MG63 (cell line): ENCODE measurements around the gene CYB5R3. TPM values are rescaled to one million over a fixed set of nuclear protein-coding genes. Genes with fewer than 3 reads are reported as not detected.

Experiments
- DNase-seq: peaks from one replicate; pipeline ENCODE4 v3.0.0-alpha.2; 2020
- H3K27me3 ChIP-seq: fragments of 250-450 bp; sonication (Bioruptor Pico); 2 replicates; pipeline ENCODE4 v1.5.1; 2020; ENCODE audit warnings: mild to moderate bottlenecking, moderate library complexity
- H3K36me3 ChIP-seq: fragments of 250-450 bp; sonication (Bioruptor Pico); 2 replicates; pipeline ENCODE4 v1.5.1; 2020; ENCODE audit warnings: mild to moderate bottlenecking, moderate library complexity
- H3K4me3 ChIP-seq: fragments of 250-450 bp; sonication (Bioruptor Pico); 2 replicates; pipeline ENCODE4 v1.5.1; 2020; ENCODE audit warnings: mild to moderate bottlenecking, moderate library complexity
- H3K9me3 ChIP-seq: fragments of 250-450 bp; sonication (Bioruptor Pico); 2 replicates; pipeline ENCODE4 v1.5.1; 2020; ENCODE audit warnings: mild to moderate bottlenecking, moderate library complexity
- total RNA-seq: library from RNA; depleted of rRNA; stranded (reverse); fragments of >200 nt; shearing (Covaris generic); gene quantifications from 2 replicates; pipeline ENCODE4 v1.2.3, GENCODE V29; 2014; ENCODE audit warnings: low replicate concordance; rRNA removed

Gene CYB5R3
- total RNA-seq: 48.3 and 76.3 TPM in 2 replicates

DNA sequence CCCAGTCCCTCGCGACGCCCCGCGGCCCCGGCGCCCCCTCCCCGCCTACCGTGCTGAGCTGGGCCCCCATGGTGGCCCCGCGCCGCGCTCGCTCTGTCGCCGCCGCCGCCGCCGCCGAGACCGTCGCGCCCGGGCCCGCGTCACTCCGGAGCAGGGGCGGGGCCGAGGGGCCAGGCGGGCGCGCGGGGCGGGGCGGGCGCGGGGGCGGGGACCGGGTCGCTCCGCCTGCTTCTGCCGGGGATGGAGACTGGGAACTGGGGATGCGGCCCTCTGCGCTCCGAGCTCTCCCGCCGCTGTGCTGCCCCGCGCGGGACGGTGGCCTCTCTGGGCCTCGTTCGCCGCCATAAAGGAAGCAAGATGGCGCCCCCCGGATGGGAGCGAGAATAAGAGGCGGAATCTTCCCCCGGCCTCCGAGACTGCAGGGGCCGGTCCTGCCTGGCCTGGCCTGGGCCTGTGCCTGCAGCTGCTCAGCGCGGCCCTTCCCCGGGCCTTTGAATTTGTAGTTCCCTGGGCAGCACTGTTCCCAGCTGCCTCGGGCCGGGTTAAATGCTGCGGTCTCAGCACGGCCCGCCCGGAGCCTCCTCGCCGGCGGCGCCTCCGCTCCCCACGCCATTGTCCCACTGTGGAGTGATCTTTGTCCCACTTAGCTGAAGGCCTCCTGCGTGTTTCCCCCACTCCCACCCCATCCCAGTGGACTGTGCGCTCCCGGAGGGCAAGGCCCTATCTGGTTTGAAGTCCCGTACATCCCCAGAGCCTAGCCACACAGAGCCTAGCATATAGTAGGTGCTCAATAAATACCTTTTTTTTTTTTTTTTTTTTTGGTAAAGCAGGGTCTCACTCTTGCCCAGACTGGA lies at the start of gene CYB5R3:
CYB5R3 (minus strand) TSS at position 147 of the 854 bp plus-strand sequence; CDS start at position 70, 77 bp downstream.
- Histone ChIP-seq H3K4me3 (peak within 1 kb of the TSS; percentile 82), H3K9me3 (no peaks in the 10 kb centered on the region), H3K36me3 (peaks cover 7% of the 10 kb centered on the region), H3K27me3 (no peaks in the 10 kb centered on the region)
- peak; percentile 87 for DNase-seq

DNA sequence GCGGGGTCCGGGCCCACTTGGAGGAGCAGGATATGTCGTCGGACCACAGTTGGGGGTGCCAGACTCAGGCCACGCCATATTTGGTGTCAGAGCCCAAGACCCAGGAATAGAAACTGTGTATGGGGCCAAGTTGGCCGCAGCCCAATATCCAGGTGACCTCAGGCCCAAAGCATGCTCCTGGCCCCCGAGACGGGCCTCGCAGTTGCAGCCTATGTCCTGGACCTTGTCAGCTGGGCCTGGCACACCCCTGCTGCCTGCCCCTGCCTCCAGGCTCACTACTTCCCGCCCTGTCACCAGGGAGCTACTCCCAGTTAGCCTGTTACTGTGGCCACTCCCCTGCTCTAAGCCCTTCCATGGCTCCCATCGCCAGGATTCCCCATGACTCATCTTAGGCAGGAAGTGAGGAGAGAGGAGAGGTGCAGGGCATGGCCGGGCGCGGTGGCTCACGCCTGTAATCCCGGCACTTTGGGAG lies 48.4 kb upstream of the CYB5R3 start:
- peaks cover 17% of the 10 kb centered on the region for H3K36me3 ChIP-seq
- peak; percentile 96 for DNase-seq
- no peak overlapping the region for H3K4me3 ChIP-seq
- H3K27me3 ChIP-seq: no peaks in the 10 kb centered on the region
- H3K9me3 ChIP-seq: no peaks in the 10 kb centered on the region

DNA sequence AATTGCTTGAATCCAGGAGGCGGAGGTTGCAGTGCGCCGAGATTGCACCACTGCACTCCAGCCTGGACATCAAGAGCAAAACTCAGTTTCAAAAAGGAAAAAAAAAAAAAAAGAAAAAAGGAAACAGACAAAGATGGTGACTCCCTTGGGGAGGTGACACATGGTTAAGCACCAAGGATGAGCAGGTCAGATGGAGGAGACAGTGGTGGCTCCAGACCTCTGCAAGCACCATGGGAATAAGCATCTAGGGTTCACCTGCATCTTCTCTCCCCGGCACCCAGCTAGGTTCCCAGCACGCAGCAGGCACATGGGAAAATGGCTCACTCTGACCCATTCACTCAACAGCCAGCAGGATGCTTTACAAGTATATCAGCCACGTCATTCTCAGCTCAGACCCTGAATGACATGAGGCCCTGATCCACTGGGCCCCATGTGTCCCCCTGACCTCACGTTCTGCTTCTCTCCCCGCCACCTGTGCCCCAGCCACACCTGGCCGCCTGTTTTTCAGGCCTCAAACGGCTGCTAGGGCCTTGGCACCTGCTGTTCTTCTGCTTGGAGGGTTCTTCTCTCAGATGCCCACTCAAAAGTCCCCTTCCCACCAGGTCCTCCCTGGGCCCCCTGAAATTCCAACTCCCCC lies 47.3 kb upstream of the CYB5R3 start:
- Histone ChIP-seq H3K36me3 (peaks cover 17% of the 10 kb centered on the region), H3K4me3 (no peak overlapping the region), H3K27me3 (no peaks in the 10 kb centered on the region), H3K9me3 (no peaks in the 10 kb centered on the region)
- DNase-seq: no peak

DNA sequence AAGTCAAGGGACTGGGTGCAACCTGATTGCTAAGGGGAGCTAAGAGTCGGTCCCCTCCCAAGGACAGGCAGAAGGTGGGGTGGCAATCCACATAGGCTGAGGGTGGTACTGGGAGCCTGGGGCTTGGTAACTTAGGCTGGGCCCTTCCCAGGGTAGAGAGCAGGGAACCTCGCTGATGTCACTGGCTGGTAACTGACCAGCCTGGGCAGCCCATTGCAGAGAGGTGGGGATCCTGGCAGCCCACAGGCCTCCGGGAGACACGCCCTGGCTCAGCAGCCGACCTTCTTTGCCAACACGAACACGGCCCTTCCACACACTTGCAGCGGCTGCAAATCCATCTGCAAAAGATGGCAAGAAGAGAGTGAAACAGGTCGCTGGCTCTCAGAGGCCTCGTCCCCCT lies 46.1 kb upstream of the CYB5R3 start:
- Histone ChIP-seq H3K36me3 (peaks cover 24% of the 10 kb centered on the region), H3K9me3 (no peaks in the 10 kb centered on the region), H3K27me3 (no peaks in the 10 kb centered on the region), H3K4me3 (no peak overlapping the region)
- DNase-seq: peak; percentile 85

DNA sequence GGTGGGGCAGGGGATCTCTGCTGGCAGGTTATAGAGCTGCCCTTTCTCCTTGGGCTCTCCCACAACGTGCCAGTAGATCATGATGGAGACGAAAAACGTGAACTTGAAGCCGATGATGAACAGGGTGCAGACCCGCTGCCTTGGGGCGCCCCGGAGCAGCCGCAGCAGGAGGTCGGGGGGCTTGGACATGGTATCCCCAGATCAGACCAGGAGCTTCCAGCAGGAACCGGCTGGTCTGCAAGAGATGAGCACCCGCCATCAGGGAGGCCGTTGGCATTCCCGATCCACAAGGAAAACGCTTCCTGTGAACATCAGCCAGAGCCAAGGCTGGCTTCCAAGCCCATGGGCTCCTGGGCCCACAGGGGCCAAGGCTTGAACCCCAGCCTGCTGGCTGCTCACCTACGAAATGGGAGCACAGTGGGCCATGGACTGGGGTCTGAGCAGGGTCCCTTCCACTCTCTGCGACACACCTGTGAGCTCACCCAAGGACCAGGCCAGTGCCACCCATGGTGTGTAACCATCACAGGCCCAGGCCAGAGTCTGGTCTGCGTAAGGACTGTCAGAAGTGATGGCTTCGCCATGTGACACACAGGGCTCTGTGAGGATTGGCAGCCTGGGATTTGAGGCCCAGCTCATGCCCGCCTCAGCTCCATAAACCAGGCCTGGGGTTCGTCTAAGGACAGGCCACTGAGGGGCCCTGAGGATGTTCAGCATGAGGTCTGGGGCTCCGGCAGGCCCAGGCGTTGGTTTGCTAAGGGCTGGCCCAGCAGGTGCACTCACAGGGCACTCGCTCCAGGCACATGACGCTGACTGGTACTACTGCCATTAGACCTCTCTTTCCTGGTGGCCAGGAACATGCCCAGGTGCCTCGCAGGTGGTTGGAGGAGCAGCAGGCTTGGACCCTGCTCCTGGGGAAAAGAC lies 44.8 kb upstream of the CYB5R3 start:
- DNase-seq: no peak
- Histone ChIP-seq H3K4me3 (no peak overlapping the region), H3K27me3 (no peaks in the 10 kb centered on the region), H3K9me3 (no peaks in the 10 kb centered on the region), H3K36me3 (peaks cover 29% of the 10 kb centered on the region)

DNA sequence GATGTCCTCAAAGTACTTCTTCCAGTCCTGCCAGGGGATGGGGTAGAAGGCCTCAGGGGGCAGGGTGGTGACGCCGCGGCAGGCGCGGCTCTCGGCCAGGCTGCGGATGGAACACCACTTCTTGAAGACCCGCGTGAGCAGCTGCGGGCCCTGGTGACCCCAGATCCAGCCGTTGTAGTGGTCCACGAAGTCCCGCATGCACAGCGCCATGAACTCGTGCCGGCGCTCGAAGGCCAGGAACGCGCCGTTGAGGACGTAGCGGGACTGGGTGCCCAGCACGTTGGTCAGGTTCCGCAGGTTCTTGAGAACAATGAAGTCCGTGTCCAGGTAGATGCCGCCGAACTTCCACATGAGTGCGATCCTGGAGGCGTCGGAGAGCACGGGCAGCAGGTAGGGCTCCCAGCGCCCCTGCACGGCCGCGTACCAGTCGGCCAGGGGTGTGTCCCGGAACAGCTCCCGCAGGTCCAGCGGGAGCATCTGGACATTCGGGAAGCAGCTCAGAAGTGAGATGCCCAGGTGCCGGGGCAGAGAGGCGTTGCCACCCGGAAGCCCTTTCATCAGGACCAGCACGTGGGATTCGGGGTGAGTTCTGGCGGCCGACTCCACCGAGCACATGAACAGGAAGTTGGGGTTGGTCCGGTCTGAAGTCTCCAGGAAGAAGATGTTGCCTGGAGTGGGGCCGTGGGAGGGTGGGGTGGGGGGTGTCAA lies 44.0 kb upstream of the CYB5R3 start:
- DNase-seq: no peak
- Histone ChIP-seq H3K36me3 (peaks cover 26% of the 10 kb centered on the region), H3K4me3 (no peak overlapping the region), H3K27me3 (no peaks in the 10 kb centered on the region), H3K9me3 (no peaks in the 10 kb centered on the region)

DNA sequence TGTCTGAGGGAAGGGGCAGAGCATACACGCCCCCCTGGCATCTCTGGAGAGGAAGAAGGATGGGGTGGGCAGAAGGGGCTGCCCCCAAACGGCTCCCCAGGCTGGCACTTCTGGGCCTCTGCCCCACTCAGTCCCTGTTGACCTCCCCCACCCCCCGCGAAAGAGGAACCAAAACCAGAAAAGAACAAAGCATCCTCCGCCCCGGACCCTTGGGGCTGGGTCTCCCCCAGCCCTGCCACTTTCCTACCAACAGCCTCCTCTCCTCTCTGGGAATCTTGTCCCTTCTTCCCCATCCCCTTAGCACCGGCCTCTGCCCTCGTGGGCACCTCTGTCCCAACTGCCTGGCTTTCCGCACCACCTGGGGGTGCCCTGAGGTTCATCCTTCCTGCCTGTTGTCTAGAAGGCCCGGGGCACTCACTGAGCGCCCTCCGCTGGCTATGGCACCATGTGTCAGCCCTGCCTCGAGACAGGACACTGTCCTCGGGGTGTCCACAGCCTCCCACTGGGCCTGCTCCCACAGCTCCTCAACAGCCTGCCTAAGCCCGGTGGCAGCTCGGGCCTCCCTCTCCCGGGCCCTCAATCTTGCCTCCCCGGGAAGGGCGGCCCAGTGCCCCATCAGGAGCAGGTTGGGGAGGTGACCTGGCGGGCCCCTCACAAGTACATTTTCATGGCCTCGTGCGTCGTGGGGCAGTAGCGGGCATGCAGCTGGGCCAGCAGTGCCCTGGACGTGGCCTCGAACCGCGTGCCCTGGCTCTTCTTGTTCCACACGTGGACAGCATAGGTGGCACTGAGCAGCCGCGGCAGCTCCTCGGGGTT lies 43.3 kb upstream of the CYB5R3 start:
- no peak for DNase-seq
- Histone ChIP-seq H3K4me3 (no peak overlapping the region), H3K9me3 (no peaks in the 10 kb centered on the region), H3K27me3 (no peaks in the 10 kb centered on the region), H3K36me3 (peaks cover 29% of the 10 kb centered on the region)

DNA sequence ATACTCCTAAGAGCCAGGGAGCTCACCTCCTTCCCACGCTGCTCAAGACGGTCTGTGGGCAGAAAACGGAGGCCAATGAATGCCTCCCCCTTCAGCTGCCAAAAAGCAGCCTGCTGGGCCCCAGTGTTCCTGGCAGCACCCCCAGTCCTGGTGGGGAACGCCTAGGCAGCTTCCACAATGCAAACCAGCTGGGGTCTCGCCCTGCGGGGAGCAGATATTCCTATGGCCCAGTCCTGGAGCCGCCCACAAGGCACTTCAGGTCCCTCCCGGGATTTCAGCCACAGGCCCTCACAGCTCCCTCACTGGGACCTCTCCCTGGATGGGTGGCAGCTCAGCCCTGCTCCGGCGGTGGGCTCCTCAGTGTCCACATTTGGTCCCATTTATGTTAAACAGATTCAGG lies 42.2 kb upstream of the CYB5R3 start:
- peaks cover 29% of the 10 kb centered on the region for H3K36me3 ChIP-seq
- DNase-seq: no peak
- H3K9me3 ChIP-seq: no peaks in the 10 kb centered on the region
- H3K4me3 ChIP-seq: no peak overlapping the region
- H3K27me3 ChIP-seq: no peaks in the 10 kb centered on the region

DNA sequence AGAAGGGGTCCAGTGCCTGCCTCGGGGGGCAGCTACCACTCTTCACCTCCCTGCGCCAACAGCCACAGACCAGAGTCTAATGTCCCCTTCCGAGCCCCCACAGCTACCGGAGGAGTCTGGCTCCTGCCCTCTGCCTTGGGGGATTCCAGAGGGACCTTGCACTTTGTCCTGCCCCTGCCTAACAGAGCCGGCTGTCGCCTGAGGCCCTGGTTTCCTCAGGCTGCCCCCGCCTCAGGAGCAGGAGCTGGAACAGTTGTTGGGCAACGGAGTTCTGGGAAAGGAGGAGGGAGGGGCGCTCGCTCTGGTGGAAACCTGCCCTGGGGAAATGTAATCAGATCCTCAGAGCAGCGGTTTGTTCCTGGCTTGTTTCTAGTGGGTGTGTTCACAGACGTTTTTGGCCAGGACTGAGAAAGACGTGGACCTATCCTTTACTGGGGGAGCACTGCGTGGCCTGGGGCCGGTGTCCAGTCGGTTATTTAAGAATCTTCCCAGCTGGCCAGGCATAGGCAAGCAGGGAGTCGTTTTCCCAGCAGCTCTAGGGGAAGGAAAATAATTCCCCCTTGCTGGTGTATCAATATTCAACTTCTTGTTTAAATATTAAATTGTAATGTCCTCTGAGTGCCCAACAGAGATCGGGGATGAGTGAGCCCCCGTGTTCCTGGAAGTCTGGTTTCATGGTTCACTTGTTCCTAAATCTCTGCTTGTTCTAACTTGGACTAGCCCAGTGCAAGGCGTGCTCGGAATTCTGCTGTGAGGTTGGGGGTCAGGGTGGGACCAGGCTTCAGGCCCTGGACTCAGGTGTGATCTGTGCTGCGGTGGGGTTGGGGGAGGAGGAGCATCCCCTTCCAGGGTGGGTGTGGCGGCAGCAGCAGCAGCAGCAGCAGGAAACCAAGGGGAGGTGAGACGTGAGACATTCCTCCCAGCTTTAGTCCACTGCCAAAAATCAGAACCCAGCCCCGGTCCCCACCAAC lies 39.3 kb upstream of the CYB5R3 start:
- peaks cover 15% of the 10 kb centered on the region for H3K36me3 ChIP-seq
- no peak overlapping the region for H3K4me3 ChIP-seq
- H3K9me3 ChIP-seq: no peaks in the 10 kb centered on the region
- no peaks in the 10 kb centered on the region for H3K27me3 ChIP-seq
- peak; percentile 92 for DNase-seq

DNA sequence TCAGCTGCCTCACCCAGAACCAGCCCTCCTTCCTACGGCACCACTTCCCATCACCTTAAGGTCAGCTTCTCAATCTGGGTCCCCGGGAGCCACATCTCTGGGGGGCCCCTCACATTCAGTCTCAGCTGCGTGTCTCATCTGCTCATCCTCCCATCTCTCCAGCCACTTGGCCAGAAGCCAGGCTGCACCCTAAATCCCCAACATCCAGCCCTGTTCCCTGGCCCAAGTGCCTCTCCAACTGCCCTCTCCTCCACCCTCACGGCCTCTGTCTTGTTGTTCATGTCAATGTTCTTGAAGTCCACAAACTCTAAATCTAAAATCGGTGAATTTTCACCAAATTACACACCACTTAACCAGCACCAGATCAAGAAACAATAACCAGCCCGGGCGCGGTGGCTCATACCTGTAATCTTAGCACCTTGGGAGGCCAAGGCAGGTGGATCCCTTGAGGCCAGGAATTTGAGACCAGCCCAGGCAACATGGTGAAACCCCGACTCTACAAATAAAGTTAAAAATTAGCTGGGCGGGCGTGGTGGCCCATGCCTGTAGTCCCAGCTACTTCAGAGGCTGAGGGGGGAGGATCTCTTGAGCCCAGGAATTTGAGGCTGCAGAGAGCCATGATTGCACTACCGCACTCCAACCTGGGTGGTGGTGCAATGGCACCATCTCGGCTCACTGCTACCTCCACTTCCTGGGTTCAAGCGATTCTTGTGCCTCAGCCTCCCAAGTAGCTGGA lies 37.7 kb upstream of the CYB5R3 start:
- no peak overlapping the region for H3K4me3 ChIP-seq
- DNase-seq: no peak
- H3K36me3 ChIP-seq: peaks cover 15% of the 10 kb centered on the region
- no peaks in the 10 kb centered on the region for H3K27me3 ChIP-seq
- no peaks in the 10 kb centered on the region for H3K9me3 ChIP-seq

DNA sequence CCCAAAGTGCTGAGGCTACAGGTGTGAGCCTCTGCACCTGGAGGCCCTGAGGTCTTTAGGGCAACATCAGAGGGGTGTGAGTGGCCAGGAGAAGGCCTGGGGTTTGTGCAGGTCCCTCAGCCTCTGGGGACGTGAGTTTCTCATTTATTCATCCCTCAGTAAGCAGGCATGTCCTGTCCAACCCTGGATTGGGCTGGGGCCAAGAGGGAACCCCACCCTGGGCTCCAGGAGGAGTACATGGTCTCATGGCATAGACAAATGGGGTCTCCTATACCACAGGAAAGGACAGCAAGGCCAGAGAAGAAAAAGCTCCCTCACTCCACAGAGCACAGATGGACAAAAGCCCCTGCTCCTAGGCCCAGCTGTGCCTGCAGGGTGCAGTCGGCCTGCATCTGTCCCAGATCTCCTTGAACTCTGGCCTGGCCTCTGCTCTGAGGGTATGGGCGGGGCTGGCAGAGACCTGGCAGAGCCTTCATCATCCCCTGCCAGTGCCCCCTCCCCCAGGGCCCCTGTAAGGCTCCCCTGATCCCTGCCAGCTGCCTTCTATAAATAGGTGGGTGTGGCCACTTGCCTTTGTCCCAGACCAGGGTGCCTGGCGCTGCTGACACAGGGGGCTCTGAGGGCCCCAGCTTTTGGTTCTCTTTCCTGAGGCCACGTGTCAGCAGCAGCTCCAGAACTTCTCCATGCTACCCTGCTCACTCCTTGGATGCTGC lies 36.9 kb upstream of the CYB5R3 start:
- Histone ChIP-seq H3K4me3 (no peak overlapping the region), H3K27me3 (no peaks in the 10 kb centered on the region), H3K36me3 (peaks cover 11% of the 10 kb centered on the region), H3K9me3 (no peaks in the 10 kb centered on the region)
- peak; percentile 86 for DNase-seq

DNA sequence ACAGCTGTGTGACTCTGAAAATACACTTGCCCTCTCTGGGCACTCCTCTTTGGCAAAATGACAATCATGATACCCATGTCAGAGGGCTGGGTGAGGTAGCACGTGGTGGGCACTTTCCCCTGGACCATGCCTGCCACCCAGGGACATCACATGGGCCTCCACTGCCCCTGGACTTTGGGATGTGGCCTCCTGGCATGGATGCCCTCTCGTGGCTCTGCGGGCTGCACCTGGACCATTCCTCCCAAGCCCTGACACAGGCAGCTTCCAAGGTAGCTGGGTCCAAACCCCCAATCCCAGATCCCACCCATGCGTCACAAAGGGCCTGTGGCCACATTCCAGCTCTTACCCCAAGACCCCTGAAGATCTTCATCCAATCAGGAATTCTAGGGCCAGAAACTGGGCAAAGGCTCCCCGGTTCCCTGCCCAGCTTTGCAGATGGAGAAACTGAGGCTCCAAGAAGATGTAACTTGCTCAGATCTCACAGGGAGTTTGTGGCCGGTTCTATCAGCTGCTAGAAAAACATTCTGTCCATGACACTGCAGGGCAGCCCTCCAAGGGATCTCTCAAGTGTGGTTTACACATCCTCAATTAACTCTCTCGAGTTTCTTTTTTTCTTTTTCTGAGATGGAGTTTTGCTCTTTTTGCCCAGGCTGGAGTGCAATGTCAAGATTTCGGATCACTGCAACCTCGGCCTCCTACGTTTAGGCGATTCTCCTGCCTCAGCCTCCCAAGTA lies 35.4 kb upstream of the CYB5R3 start:
- H3K36me3 ChIP-seq: peaks cover 4% of the 10 kb centered on the region
- no peak for DNase-seq
- no peaks in the 10 kb centered on the region for H3K27me3 ChIP-seq
- no peaks in the 10 kb centered on the region for H3K9me3 ChIP-seq
- no peak overlapping the region for H3K4me3 ChIP-seq
